ENCODE measurements around the gene LIFR. TPM values are rescaled to one million over a fixed set of nuclear protein-coding genes. Genes with fewer than 3 reads are reported as not detected.
A peak's percentile ranks its signal among the peaks of the same experiment; 100 is the strongest.
"Not testable (repeated sequence)": the region's sequence is repeated elsewhere in the genome, so short reads cannot be mapped to it uniquely, and the experiment has no call there.

Gene LIFR
- 66.1 and 71.8 TPM in 2 replicates for total RNA-seq (2014; rRNA removed; shearing (Covaris generic))

GRCh38 chr5:38556599-38557307 is at the start of gene LIFR:
Gene LIFR, minus strand, starts transcription at chr5:38556646. Its CDS starts 25,999 bp downstream, at chr5:38530647.
- peak; percentile 68 for DNase-seq (ENCODE audit: low spot score)

GRCh38 chr5:38605610-38606009 is 49.2 kb upstream of the LIFR start:
- no peak for DNase-seq (ENCODE audit: low spot score)

DNA sequence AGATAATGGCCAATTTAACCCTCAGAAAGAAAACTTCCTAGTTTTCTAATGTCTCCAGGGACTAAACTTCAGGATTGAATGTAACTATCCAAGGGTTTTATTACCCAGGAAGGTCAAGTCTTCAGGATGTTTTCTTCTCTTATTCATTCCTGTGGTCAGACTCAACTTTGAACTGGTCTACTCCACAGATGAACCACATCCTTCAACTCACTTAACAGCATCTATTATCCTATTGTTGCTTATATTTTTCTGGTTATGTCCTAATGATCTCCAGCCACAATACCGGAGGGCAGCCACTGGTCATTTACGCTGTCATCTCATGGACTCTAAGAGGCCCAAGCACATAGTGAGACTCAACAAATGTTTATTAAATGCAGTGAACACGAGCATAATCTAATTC is 47.2 kb upstream of the LIFR start:
- DNase-seq (ENCODE audit: low spot score), result peak; percentile 59

DNA sequence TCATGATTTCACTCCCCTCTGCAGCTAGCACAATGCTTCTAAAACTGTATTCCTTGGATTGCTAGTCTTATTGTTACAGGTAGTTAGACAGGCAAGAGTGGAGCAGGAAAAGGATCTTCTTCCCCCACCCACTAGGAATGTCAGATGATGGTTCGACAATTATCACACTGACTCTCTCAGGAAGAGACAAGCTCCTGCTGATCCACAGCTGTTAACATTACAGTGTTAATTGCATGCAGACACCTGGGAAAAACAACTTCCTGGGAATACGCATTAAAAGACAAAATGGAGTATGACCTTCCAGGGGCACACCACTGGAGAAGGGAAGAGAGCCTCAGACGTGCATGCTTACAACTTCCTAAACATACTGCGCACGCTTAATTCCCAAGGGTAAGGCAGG is 46.2 kb upstream of the LIFR start:
- DNase-seq (ENCODE audit: low spot score), result no peak

- peak; percentile 77 for DNase-seq (ENCODE audit: low spot score)
Observed at GRCh38 chr5:38601863-38602298, 45.4 kb upstream of the LIFR start.

GRCh38 chr5:38601133-38601862 is 44.9 kb upstream of the LIFR start:
- DNase-seq (ENCODE audit: low spot score), result peak; percentile 27

DNA sequence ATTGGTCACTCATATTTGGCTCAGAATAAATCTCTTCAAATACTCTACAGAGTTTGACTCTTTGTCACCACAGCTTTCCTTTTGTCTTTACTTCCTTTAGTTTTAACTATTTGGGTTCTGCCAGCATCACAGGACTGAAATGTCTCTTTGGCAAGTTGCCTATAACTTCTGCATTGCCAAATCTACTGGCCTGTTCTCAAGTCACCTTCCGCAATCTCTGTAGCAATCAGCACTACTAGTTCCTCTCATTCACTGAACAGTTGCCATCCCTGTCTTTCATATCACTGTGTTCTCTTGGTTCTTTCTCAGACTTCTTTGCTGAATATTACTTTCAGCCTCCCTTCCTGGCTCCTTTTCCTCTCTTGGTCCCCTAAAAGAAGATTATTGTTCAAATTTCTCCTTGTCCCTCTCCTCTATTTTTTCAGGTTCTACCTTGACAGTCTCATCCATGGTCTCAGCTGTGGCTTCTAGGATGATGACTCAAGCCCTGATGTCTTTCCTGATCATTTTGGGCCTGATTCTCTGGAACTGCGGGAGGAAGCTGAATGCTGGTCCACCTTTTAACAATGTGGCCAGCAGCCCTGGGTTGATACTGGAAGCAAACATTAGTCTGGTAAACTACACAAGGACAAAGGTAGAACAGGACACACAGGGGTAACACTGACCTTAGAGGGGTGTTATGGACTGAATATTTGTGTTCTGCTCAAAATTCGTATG is 44.0 kb upstream of the LIFR start:
- no peak for DNase-seq (ENCODE audit: low spot score)

- DNase-seq (ENCODE audit: low spot score), result not testable (repeated sequence)
Observed at GRCh38 chr5:38599751-38600150, 43.3 kb upstream of the LIFR start.

GRCh38 chr5:38598994-38599617 is 42.7 kb upstream of the LIFR start:
- peak; percentile 92 for DNase-seq (ENCODE audit: low spot score)

GRCh38 chr5:38598296-38598993 is 42.0 kb upstream of the LIFR start:
- DNase-seq (ENCODE audit: low spot score), result no peak

DNA sequence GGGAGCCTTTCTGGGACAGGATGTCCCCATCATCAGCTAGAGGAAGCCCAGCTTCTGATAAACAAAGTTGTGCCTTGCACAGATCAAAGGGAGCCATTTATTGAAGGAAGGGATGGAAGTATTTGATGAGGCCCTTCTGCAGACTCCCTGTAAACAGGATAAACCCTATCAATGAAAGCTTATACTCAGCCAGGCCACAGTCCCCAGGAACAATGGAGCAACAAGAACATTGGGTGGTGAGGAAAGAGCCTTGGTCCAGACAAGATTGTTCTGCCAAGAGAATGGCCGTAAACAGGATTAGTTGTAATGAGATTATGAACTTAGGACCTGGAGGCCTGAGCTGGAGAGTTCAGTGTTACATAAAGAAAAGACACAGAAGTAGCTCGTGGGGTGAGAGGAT is 40.5 kb upstream of the LIFR start:
- no peak for DNase-seq (ENCODE audit: low spot score)

- DNase-seq (ENCODE audit: low spot score), result peak; percentile 70
Observed at GRCh38 chr5:38595132-38595745, 38.8 kb upstream of the LIFR start.

GRCh38 chr5:38593959-38594358 is 37.5 kb upstream of the LIFR start:
- no peak for DNase-seq (ENCODE audit: low spot score)

- no peak for DNase-seq (ENCODE audit: low spot score)
Observed at GRCh38 chr5:38591523-38591849, 35.0 kb upstream of the LIFR start.

GRCh38 chr5:38590838-38591522 is 34.5 kb upstream of the LIFR start:
- DNase-seq (ENCODE audit: low spot score), result no peak

GRCh38 chr5:38589629-38590028 is 33.2 kb upstream of the LIFR start:
- DNase-seq (ENCODE audit: low spot score), result no peak

- DNase-seq (ENCODE audit: low spot score), result no peak
Observed at GRCh38 chr5:38585816-38586215, 29.4 kb upstream of the LIFR start.

DNA sequence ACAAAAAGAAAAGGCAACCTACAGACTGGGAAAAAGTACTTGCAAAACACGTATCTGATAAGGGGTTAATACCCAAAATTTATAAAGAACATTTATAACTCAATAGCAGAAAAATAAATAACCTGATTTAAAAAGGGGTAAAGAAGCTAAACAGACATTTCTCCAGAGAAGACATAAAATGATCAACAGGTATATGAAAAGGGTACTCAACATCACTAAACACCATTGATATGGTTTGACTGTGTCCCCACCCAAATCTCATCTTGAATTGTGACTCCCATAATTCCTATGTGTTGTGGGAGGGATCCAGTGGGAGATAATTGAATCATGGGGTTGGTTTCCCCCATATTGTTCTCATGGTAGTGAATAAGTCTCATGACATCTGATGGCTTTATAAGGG is 27.1 kb upstream of the LIFR start:
- no peak for DNase-seq (ENCODE audit: low spot score)

GRCh38 chr5:38582975-38583319 is 26.5 kb upstream of the LIFR start:
- no peak for DNase-seq (ENCODE audit: low spot score)

DNA sequence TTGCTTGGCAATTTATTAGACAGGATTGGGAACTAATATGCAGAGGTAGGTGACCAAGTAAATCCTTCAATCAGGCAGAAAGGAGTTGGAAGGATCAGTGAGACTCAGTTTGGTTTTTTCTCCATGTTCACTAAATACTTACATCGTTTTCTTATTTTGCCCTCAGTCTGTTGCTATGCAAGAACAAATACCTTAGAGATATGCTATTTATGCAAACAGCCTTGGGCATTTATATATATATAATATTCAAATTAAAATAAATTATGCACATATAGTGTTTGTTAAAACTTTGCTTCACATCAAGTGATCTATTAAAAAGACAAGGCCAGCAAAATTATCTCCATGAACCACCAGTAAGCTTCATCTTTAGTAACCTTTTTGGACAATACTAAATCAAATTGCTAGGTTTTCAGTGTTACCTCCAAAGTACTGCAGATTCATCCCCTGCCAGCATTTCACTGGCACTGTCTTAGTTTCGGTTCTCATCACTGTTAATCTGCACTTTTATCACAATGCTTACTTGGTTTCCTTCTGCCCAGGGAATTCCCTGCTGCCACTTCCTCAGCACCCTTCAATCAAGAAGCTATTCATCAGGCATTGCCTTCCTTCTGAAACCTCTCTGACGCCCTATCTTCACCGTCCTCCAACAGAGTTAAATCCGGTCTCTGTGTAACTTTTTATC is 26.0 kb upstream of the LIFR start:
- DNase-seq (ENCODE audit: low spot score), result no peak
